ENCODE results near the gene VPS37B. TPM values are rescaled to one million over a fixed set of nuclear protein-coding genes. Genes with fewer than 3 reads are reported as not detected.

VPS37B gene
- total and polyA plus RNA-seq, 10 of the 15 experiments (the other 5 are each of a cell fraction or from before 2014, with no cell fraction given), result 0.66 to 68.6 (median 39.6) TPM

DNA sequence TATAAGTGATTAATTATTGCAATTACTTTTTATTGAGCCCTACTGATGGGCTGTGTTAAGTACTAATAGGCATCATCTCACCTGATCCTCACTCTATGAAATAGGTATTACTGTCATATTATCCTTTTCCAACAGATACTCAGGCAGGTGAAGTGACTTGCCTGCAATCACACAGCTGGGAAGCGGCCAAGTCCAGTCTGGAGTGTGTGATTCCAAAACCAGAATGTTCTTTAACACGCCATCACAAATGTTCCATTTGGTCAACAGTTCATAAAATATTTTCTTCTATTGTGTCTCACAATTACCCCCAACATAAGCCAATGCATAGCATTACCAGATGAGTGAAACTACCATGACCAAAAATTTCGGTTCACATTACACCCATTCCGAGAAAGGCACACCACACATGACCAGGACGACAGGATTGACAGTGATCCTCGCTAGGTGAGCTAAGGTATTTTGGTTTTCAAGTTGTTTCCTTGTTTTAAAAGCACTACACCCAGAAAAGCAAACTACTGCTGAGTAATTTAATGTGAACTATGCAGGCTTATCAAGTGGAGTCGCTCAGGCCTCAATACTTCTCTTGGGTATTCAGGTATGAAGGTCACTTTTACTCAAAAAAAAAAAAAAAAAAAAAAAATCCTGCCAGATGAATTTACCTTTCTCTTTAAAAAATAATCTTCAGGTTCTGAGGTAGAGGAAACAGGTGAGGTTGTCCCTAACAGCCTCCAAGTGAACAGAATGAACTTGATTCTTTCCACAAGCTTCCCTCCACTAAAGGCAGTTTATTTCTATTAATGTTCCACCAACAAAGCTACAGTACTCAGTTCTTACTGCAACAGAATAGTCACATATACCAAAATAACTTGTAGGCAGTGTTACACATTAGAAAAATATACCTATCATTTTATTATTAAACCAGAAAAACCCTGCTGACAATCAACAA, 2.4 kb downstream of the VPS37B start:
- intact Hi-C loops (cut with micrococcal nuclease; ENCODE audit: unreplicated experiment) (loop anchor here (2.0 kb wide), 1 partner anchor 59 kb away; no protein-coding TSS in a partner anchor), in situ Hi-C loops (cut with MboI) (no loop called here)
- FAIRE-seq (peak; percentile 74), ATAC-seq (peak; percentile 52), DNase-seq (ENCODE audit: low read depth, low spot score) (no peak)
- peak overlapping the region; percentile 40 for H3K27ac ChIP-seq (ENCODE audit: control insufficient read depth, insufficient read depth)
- CTCF ChIA-PET, result interaction anchor here (0.6 to 12.3 kb wide), 11 partner anchors 8 to 1969 kb away, joined by 3 to 107 read pairs (median 5); no protein-coding TSS in a partner anchor
- no peaks in the 10 kb centered on the region; the same call in 2 of the 3 replicates for H3K9me3 ChIP-seq (replicated peaks; ENCODE audit: control insufficient read depth, insufficient read depth, low read length)
- SMC1A ChIA-PET (ENCODE audit: uncharacterized antibody, unreplicated experiment), result interaction anchor here (0.6 to 3.0 kb wide), 8 partner anchors 7 to 1092 kb away, joined by 3 to 31 read pairs (median 6); no protein-coding TSS in a partner anchor
- RAD21 ChIA-PET (ENCODE audit: unreplicated experiment), result interaction anchor here (0.7 to 3.0 kb wide), 11 partner anchors 7 to 99 kb away, joined by 3 to 18 read pairs (median 6); no protein-coding TSS in a partner anchor
- H3K79me2 ChIP-seq (ENCODE audit: control insufficient read depth, insufficient read depth, low read length), result peaks cover 57% of the 10 kb centered on the region
- no peak overlapping the region for H3K9ac ChIP-seq (ENCODE audit: control insufficient read depth, insufficient read depth, low read length)
- no peaks in the 10 kb centered on the region for H3K27me3 ChIP-seq (replicated peaks in 1 of 2; ENCODE audit: control insufficient read depth in 2 of 2, insufficient read depth in 2 of 2, low read length in 1 of 2)
- no peaks in the 10 kb centered on the region; the same call in 1 of the 2 replicates for H4K20me1 ChIP-seq (ENCODE audit: control insufficient read depth, insufficient read depth)
- TSS peak; percentile 96 for BruUV-seq (replicated peaks)
- POLR2A ChIA-PET, result interaction anchor here (0.5 to 3.8 kb wide), 7 partner anchors 10 to 520 kb away, joined by 3 to 15 read pairs (median 4); partner anchors contain the start of genes MPHOSPH9 and OGFOD2
- H2AFZ ChIP-seq (ENCODE audit: control insufficient read depth, low read depth, low read length), result no peak overlapping the region
- H3K4me1 ChIP-seq (ENCODE audit: control insufficient read depth, insufficient read depth, low read length), result peaks cover 35% of the 10 kb centered on the region
- peak overlapping the region; percentile 81 for H3K4me2 ChIP-seq (ENCODE audit: control insufficient read depth, insufficient read depth)
- H3K4me3 ChIP-seq, result peak overlapping the region; percentile 69
- H3K36me3 ChIP-seq (ENCODE audit: control insufficient read depth in 2 of 2, insufficient read depth in 2 of 2, low read length in 1 of 2), result no peaks in the 10 kb centered on the region
- WGBS (ENCODE audit: insufficient coverage, insufficient replicate concordance, low lambda C conversion rate, missing lambda C conversion rate), result 74% methylated on average over 7 of the region's 7 CpGs
- no peak for TF ChIP-seq KLF5 (IDR thresholded peaks at IDR 0.05; ENCODE audit: partially characterized antibody)
- no peak for TF ChIP-seq SMAD5 (IDR thresholded peaks at IDR 0.05; ENCODE audit: low read depth)
- TF ChIP-seq CBX3 (IDR thresholded peaks at IDR 0.05; ENCODE audit: borderline replicate concordance, low read depth), result no peak
- no peak for TF ChIP-seq NR2F1 (conservative IDR thresholded peaks at IDR 0.05)
- no peak for TF ChIP-seq ZNF24 (IDR thresholded peaks at IDR 0.05)
- TF ChIP-seq, protein P1, sequence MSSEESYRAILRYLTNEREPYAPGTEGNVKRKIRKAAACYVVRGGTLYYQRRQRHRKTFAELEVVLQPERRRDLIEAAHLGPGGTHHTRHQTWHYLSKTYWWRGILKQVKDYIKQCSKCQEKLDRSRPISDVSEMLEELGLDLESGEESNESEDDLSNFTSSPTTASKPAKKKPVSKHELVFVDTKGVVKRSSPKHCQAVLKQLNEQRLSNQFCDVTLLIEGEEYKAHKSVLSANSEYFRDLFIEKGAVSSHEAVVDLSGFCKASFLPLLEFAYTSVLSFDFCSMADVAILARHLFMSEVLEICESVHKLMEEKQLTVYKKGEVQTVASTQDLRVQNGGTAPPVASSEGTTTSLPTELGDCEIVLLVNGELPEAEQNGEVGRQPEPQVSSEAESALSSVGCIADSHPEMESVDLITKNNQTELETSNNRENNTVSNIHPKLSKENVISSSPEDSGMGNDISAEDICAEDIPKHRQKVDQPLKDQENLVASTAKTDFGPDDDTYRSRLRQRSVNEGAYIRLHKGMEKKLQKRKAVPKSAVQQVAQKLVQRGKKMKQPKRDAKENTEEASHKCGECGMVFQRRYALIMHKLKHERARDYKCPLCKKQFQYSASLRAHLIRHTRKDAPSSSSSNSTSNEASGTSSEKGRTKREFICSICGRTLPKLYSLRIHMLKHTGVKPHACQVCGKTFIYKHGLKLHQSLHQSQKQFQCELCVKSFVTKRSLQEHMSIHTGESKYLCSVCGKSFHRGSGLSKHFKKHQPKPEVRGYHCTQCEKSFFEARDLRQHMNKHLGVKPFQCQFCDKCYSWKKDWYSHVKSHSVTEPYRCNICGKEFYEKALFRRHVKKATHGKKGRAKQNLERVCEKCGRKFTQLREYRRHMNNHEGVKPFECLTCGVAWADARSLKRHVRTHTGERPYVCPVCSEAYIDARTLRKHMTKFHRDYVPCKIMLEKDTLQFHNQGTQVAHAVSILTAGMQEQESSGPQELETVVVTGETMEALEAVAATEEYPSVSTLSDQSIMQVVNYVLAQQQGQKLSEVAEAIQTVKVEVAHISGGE (CRISPR knock-in tag; IDR thresholded peaks at IDR 0.05), result no peak
- TF ChIP-seq, protein P2, sequence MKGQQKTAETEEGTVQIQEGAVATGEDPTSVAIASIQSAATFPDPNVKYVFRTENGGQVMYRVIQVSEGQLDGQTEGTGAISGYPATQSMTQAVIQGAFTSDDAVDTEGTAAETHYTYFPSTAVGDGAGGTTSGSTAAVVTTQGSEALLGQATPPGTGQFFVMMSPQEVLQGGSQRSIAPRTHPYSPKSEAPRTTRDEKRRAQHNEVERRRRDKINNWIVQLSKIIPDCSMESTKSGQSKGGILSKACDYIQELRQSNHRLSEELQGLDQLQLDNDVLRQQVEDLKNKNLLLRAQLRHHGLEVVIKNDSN (IDR thresholded peaks at IDR 0.05; ENCODE audit: borderline replicate concordance, extremely low read length, insufficient read depth, low read depth, low read length), result no peak
- TF ChIP-seq GABPA (IDR thresholded peaks at IDR 0.05; ENCODE audit: low read depth), result 0 out of 2 replicates have a peak, but pooled peaks have one; percentile 13
- no peak for TF ChIP-seq NKRF (conservative IDR thresholded peaks at IDR 0.05)
- TF ChIP-seq POLR2AphosphoS5 (IDR thresholded peaks at IDR 0.05; ENCODE audit: low read length), result no peak
- TF ChIP-seq, protein P3, sequence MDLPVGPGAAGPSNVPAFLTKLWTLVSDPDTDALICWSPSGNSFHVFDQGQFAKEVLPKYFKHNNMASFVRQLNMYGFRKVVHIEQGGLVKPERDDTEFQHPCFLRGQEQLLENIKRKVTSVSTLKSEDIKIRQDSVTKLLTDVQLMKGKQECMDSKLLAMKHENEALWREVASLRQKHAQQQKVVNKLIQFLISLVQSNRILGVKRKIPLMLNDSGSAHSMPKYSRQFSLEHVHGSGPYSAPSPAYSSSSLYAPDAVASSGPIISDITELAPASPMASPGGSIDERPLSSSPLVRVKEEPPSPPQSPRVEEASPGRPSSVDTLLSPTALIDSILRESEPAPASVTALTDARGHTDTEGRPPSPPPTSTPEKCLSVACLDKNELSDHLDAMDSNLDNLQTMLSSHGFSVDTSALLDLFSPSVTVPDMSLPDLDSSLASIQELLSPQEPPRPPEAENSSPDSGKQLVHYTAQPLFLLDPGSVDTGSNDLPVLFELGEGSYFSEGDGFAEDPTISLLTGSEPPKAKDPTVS (IDR thresholded peaks at IDR 0.05; ENCODE audit: low read depth, low read length), result no peak
- TF ChIP-seq ETV6 (conservative IDR thresholded peaks at IDR 0.05 in 1 of 2, IDR thresholded peaks at IDR 0.05 in 1 of 2; ENCODE audit: borderline replicate concordance in 1 of 2, low read depth in 1 of 2), result 0 out of 4 replicates have a peak, but pooled peaks of 1 of the 2 experiments have one; percentile 35

All from GM12878 (cell line).